Activated CD4-positive, alpha-beta T cell treated with anti-CD3 and anti-CD28 coated beads, Interleukin-2, amount 10 ng/mL, durations not matched to agents 7 days and 5 days (primary cell): ENCODE data around the gene ATP2A3. TPM values are rescaled to one million over a fixed set of nuclear protein-coding genes. Genes with fewer than 3 reads are reported as not detected.

Source experiments
- CTCF ChIA-PET: fragments of 350-600 bp; sonication (Branson Sonifier 250); formaldehyde crosslinking; loops from one replicate; lab custom pipeline; 2021; ENCODE audit warnings: antibody characterized with exemption; lab: Charles Lee
- POLR2A ChIA-PET: fragments of 350-600 bp; sonication (Branson Sonifier 250); formaldehyde crosslinking; loops from one replicate; lab custom pipeline; 2021; ENCODE audit warnings: antibody characterized with exemption; lab: Charles Lee
- DNase-seq: peaks from one replicate; pipeline ENCODE4 v3.0.0-alpha.2; 2020
- H3K27ac Mint-ChIP-seq: one replicate; pipeline ENCODE4 v1.8.0; 2021; ENCODE audit warnings: mild to moderate bottlenecking, moderate library complexity, mixed read lengths
- H3K27me3 Mint-ChIP-seq: one replicate; pipeline ENCODE4 v1.8.0; 2021; ENCODE audit warnings: mixed read lengths
- H3K36me3 Mint-ChIP-seq: one replicate; pipeline ENCODE4 v1.8.0; 2021; ENCODE audit warnings: low read depth, mixed read lengths
- H3K4me1 Mint-ChIP-seq: one replicate; pipeline ENCODE4 v1.8.0; 2021; ENCODE audit warnings: mixed read lengths
- H3K4me3 Mint-ChIP-seq: one replicate; pipeline ENCODE4 v1.8.0; 2021; ENCODE audit warnings: mild to moderate bottlenecking, moderate library complexity, mixed read lengths
- H3K9me3 Mint-ChIP-seq: one replicate; pipeline ENCODE4 v1.8.0; 2021; ENCODE audit warnings: mixed read lengths
- total RNA-seq, 2 experiments: library from RNA; stranded (reverse); gene quantifications; one replicate each; pipeline ENCODE4 v1.2.3, GENCODE V29; 2021

ATP2A3 gene
- total RNA-seq, 2 experiments from 2014 or later, result 294 to 329 TPM

GRCh38 chr17:3965118-3965800 is 1.0 kb upstream of the ATP2A3 start:
- Mint-ChIP-seq H3K36me3 (peaks cover 24% of the 10 kb centered on the region), H3K4me3 (peak overlapping the region; percentile 86), H3K4me1 (peaks cover 44% of the 10 kb centered on the region), H3K9me3 (no peaks in the 10 kb centered on the region), H3K27me3 (no peaks in the 10 kb centered on the region), H3K27ac (peak overlapping the region; percentile 92)
- peak; percentile 83 for DNase-seq
- ChIA-PET CTCF (interaction anchor here (0.5 to 2.1 kb wide), 12 partner anchors 8 to 516 kb away, joined by 3 to 12 read pairs (median 5); partner anchors contain the start of genes CAMKK1, CYB5D2 and ZZEF1), POLR2A (interaction anchor here (0.6 to 1.1 kb wide), 6 partner anchors 9 to 236 kb away, joined by 3 to 4 read pairs (median 3); no protein-coding TSS in a partner anchor)

- CTCF ChIA-PET, result no interaction called here
- Mint-ChIP-seq H3K4me3 (peak overlapping the region; percentile 83), H3K9me3 (no peaks in the 10 kb centered on the region), H3K27ac (peak overlapping the region; percentile 73), H3K36me3 (peaks cover 24% of the 10 kb centered on the region), H3K27me3 (no peaks in the 10 kb centered on the region), H3K4me1 (peaks cover 58% of the 10 kb centered on the region)
- DNase-seq, result peak; percentile 86
- POLR2A ChIA-PET, result no interaction called here
Observed at GRCh38 chr17:3963237-3964201, 718 bp downstream of the ATP2A3 start.

- ChIA-PET CTCF (interaction anchor here (1.2 to 1.4 kb wide), 2 partner anchors 14 to 116 kb away, joined by 3 to 6 read pairs; no protein-coding TSS in a partner anchor), POLR2A (no interaction called here)
- DNase-seq, result no peak
- Mint-ChIP-seq H3K4me3 (peak overlapping the region; percentile 83), H3K36me3 (peaks cover 26% of the 10 kb centered on the region), H3K9me3 (no peaks in the 10 kb centered on the region), H3K27me3 (no peaks in the 10 kb centered on the region), H3K4me1 (peaks cover 59% of the 10 kb centered on the region), H3K27ac (peak overlapping the region; percentile 73)
Observed at GRCh38 chr17:3962965-3963236, 1.3 kb downstream of the ATP2A3 start.

- DNase-seq, result no peak
- CTCF ChIA-PET, result interaction anchor here (1.2 to 1.4 kb wide), 3 partner anchors 13 to 116 kb away, joined by 3 to 6 read pairs (median 6); no protein-coding TSS in a partner anchor
- Mint-ChIP-seq H3K36me3 (peaks cover 29% of the 10 kb centered on the region), H3K4me3 (peak overlapping the region; percentile 83), H3K9me3 (no peaks in the 10 kb centered on the region), H3K27ac (peak overlapping the region; percentile 79), H3K4me1 (peaks cover 62% of the 10 kb centered on the region), H3K27me3 (no peaks in the 10 kb centered on the region)
- POLR2A ChIA-PET, result no interaction called here
Observed at GRCh38 chr17:3962217-3962964, 1.8 kb downstream of the ATP2A3 start.

- peak overlapping the region; percentile 79 for H3K27ac Mint-ChIP-seq
- H3K36me3 Mint-ChIP-seq, result peaks cover 35% of the 10 kb centered on the region
- H3K27me3 Mint-ChIP-seq, result no peaks in the 10 kb centered on the region
- H3K4me3 Mint-ChIP-seq, result peak overlapping the region; percentile 83
- peaks cover 65% of the 10 kb centered on the region for H3K4me1 Mint-ChIP-seq
- H3K9me3 Mint-ChIP-seq, result no peaks in the 10 kb centered on the region
- ChIA-PET CTCF (interaction anchor here (1.2 to 1.4 kb wide), 3 partner anchors 13 to 115 kb away, joined by 3 to 6 read pairs (median 6); no protein-coding TSS in a partner anchor), POLR2A (no interaction called here)
- peak; percentile 29 for DNase-seq
Observed at GRCh38 chr17:3961564-3962047, 2.6 kb downstream of the ATP2A3 start.

GRCh38 chr17:3960764-3961163 is 3.5 kb downstream of the ATP2A3 start:
- DNase-seq, result no peak
- ChIA-PET POLR2A (no interaction called here), CTCF (interaction anchor here (1.0 kb wide), 1 partner anchor 12 kb away, joined by 3 read pairs; no protein-coding TSS in a partner anchor)
- peak overlapping the region; percentile 21 for H3K27ac Mint-ChIP-seq
- no peaks in the 10 kb centered on the region for H3K27me3 Mint-ChIP-seq
- H3K36me3 Mint-ChIP-seq, result peaks cover 39% of the 10 kb centered on the region
- no peaks in the 10 kb centered on the region for H3K9me3 Mint-ChIP-seq
- H3K4me1 Mint-ChIP-seq, result peaks cover 64% of the 10 kb centered on the region
- peak overlapping the region; percentile 44 for H3K4me3 Mint-ChIP-seq

GRCh38 chr17:3959921-3960601 is 4.2 kb downstream of the ATP2A3 start:
- Mint-ChIP-seq H3K27me3 (no peaks in the 10 kb centered on the region), H3K4me1 (peaks cover 59% of the 10 kb centered on the region), H3K27ac (peak overlapping the region; percentile 78), H3K9me3 (no peaks in the 10 kb centered on the region), H3K36me3 (peaks cover 39% of the 10 kb centered on the region), H3K4me3 (peak overlapping the region; percentile 44)
- CTCF ChIA-PET, result interaction anchor here (1.0 to 1.1 kb wide), 2 partner anchors 11 to 12 kb away, joined by 3 to 4 read pairs; no protein-coding TSS in a partner anchor
- POLR2A ChIA-PET, result no interaction called here
- DNase-seq, result no peak

- no peaks in the 10 kb centered on the region for H3K9me3 Mint-ChIP-seq
- H3K27me3 Mint-ChIP-seq, result no peaks in the 10 kb centered on the region
- peaks cover 58% of the 10 kb centered on the region for H3K4me1 Mint-ChIP-seq
- peak overlapping the region; percentile 68 for H3K27ac Mint-ChIP-seq
- no peak for DNase-seq
- ChIA-PET POLR2A (no interaction called here), CTCF (interaction anchor here (0.6 to 1.1 kb wide), 3 partner anchors 11 to 461 kb away, joined by 3 to 6 read pairs (median 4); no protein-coding TSS in a partner anchor)
- H3K4me3 Mint-ChIP-seq, result no peak overlapping the region
- H3K36me3 Mint-ChIP-seq, result peaks cover 39% of the 10 kb centered on the region
Observed at GRCh38 chr17:3959295-3959899, 4.8 kb downstream of the ATP2A3 start.

- Mint-ChIP-seq H3K9me3 (no peaks in the 10 kb centered on the region), H3K4me1 (peaks cover 54% of the 10 kb centered on the region), H3K27me3 (no peaks in the 10 kb centered on the region), H3K4me3 (no peak overlapping the region), H3K36me3 (peaks cover 34% of the 10 kb centered on the region), H3K27ac (no peak overlapping the region)
- POLR2A ChIA-PET, result no interaction called here
- CTCF ChIA-PET, result interaction anchor here (0.6 to 1.5 kb wide), 2 partner anchors 8 to 112 kb away, joined by 3 read pairs; partner anchors contain the start of gene NCBP3
- DNase-seq, result no peak
Observed at GRCh38 chr17:3957735-3958599, 6.3 kb downstream of the ATP2A3 start.

- POLR2A ChIA-PET, result interaction anchor here (1.1 kb wide), 1 partner anchor 8 kb away, joined by 3 read pairs; no protein-coding TSS in a partner anchor
Observed at GRCh38 chr17:3956983-3957382, 7.3 kb downstream of the ATP2A3 start.

More at GRCh38 chr17:3956983-3957382, 7.3 kb downstream of the ATP2A3 start:
- no peak overlapping the region for H3K4me3 Mint-ChIP-seq
- no peaks in the 10 kb centered on the region for H3K9me3 Mint-ChIP-seq
- no peaks in the 10 kb centered on the region for H3K27me3 Mint-ChIP-seq
- no peak overlapping the region for H3K27ac Mint-ChIP-seq
- CTCF ChIA-PET, result interaction anchor here (0.5 to 1.5 kb wide), 3 partner anchors 9 to 181 kb away, joined by 3 read pairs; partner anchors contain the start of gene NCBP3
- peaks cover 44% of the 10 kb centered on the region for H3K4me1 Mint-ChIP-seq
- H3K36me3 Mint-ChIP-seq, result peaks cover 27% of the 10 kb centered on the region
- DNase-seq, result no peak
